Measurements from ENCODE around the gene REN. TPM values are rescaled to one million over a fixed set of nuclear protein-coding genes. Genes with fewer than 3 reads are reported as not detected.

REN gene
- total RNA-seq, 2 experiments from 2014 or later, result not detected

DNA sequence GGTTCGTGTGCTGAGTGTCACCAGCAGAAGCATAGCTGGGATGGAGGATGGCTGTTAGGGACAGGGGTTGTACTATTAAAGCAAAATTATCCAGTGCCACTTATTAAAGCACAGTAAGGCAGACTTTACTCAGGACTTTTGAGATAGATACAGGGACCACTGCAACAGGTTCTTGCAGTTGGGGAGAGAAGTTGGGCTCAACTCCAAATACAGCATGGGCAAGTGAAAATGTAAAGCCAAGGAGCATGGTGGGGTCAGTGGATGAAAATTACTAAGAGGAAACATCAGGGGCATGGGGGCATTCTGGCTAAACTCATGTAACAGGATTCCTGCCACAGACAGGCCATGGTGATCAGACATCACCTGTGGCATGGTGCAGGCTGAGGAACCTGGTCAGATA lies 15.0 kb upstream of the REN start:
- DNase-seq (no peak), ATAC-seq (no peak)
- Mint-ChIP-seq H3K4me3 (no peak overlapping the region), H3K36me3 (no peaks in the 10 kb centered on the region), H3K9me3 (ENCODE audit: low read depth) (no peaks in the 10 kb centered on the region), H3K27ac (no peak overlapping the region), H3K4me1 (no peaks in the 10 kb centered on the region), H3K27me3 (peaks cover 13% of the 10 kb centered on the region)
- CTCF ChIA-PET, result interaction anchor here (1.8 kb wide), 1 partner anchor 19 kb away, joined by 5 read pairs; no protein-coding TSS in a partner anchor

DNA sequence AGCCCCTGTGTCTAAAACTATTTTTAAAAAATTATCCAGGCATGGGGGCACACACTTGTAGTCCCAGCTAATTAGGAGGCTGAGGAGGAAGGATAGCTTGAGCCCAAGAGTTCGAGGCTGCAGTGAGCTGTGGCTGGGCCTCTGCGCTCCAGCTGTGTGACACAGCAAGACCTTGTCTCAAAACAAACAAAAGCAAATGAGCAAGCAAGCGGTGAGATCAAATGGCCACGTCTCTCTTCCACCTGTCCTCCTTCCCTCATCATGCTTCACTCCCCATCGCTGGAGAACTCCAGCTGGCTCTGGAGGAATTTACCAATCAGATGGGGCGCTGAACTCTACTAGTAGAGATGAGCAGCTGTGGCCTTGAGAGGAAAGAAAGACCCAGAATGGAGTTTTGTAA lies 14.0 kb upstream of the REN start:
- CTCF ChIA-PET, result interaction anchor here (1.8 kb wide), 1 partner anchor 18 kb away, joined by 5 read pairs; no protein-coding TSS in a partner anchor
- Mint-ChIP-seq H3K4me1 (no peaks in the 10 kb centered on the region), H3K27ac (no peak overlapping the region), H3K4me3 (no peak overlapping the region), H3K36me3 (no peaks in the 10 kb centered on the region), H3K27me3 (peaks cover 9% of the 10 kb centered on the region), H3K9me3 (ENCODE audit: low read depth) (no peaks in the 10 kb centered on the region)
- DNase-seq, result no peak
- ATAC-seq, result no peak

DNA sequence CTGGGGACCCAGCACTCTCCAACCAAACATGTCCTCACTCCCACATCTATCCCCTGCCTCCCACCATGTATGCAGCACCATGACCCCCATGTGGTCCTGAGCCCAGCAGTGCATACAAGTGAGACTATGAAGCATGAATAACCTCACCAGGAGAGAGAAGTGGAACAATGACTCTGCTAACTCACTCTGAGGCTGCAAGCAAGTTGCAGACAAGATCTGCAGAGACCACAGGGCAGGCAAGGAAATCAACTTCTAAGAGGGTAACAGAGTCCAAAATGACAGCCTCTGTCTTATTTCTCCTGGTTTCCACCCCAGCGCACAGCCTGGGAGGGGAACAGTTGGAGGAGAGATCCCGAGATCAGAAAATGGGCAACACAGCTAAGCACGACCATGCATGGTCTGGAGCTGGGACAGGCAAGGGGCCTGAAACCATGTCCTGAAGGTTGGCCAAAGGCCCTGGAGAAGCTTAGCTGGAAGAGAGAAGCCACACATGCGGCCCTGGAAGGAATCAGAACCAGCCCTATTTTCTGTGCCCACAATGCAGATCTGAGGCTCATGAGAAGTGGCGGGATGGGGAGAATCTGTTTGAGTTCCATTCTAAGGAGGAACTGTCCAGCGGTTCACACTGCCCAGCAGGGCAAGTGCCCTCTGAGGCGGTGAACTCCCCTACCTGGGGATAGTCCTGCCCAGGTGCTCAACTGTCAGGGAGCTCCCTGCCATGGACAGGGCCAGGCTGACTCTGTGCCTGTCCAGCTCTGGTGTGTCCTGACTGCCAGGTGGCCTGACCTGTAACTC lies 12.5 kb upstream of the REN start:
- Mint-ChIP-seq H3K9me3 (ENCODE audit: low read depth) (no peaks in the 10 kb centered on the region), H3K27me3 (no peaks in the 10 kb centered on the region), H3K36me3 (no peaks in the 10 kb centered on the region), H3K4me3 (no peak overlapping the region), H3K27ac (no peak overlapping the region), H3K4me1 (no peaks in the 10 kb centered on the region)
- DNase-seq, result no peak
- CTCF ChIA-PET, result interaction anchor here (1.2 to 1.7 kb wide), 2 partner anchors 28 to 50 kb away, joined by 3 to 5 read pairs; no protein-coding TSS in a partner anchor
- ATAC-seq, result no peak

DNA sequence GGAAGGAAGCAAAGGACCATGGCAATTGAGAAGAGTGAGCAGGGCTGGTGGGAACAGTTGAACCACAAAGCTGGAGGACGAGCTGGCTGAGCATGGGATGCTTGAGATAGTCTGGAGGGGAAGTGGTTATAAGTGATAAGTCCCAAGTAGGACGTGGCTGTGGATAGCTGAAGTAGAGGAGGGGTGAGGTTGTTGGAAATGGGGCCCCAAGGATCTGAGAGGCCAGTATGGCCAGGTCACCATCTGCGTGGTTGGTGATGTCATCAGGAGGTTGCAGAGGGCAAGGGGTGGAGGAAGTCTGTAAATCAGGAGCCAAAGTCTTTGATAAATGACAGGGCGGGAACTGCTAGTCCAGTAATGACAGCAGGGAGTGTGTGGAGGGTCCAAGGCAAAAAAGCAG lies 11.0 kb upstream of the REN start:
- Mint-ChIP-seq H3K4me1 (no peaks in the 10 kb centered on the region), H3K9me3 (ENCODE audit: low read depth) (peaks cover 3% of the 10 kb centered on the region), H3K27me3 (no peaks in the 10 kb centered on the region), H3K4me3 (no peak overlapping the region), H3K36me3 (no peaks in the 10 kb centered on the region), H3K27ac (no peak overlapping the region)
- CTCF ChIA-PET, result interaction anchor here (1.4 to 1.7 kb wide), 2 partner anchors 13 to 30 kb away, joined by 4 to 5 read pairs; no protein-coding TSS in a partner anchor
- ATAC-seq, result no peak
- no peak for DNase-seq

DNA sequence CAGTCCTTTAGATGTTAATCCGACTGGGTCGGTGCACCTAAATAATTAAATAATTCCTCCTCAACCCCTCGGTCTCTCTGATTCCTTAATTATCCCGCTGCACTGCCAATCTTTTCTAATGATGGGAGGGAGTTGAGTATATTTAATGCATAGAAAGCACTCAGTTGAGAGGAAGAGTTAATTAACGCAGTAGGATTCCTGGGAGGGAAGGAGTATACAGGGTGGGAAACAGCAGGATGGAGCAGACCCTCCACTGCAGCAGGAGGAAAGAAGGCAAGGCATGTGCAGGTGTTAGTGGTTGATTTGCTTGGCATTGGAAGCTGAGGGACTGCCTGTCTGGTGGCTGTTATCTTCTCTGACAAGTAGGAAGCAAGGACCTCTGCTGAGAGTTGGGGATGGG lies 9.9 kb upstream of the REN start:
- Mint-ChIP-seq H3K4me3 (no peak overlapping the region), H3K27ac (no peak overlapping the region), H3K27me3 (no peaks in the 10 kb centered on the region), H3K36me3 (peaks cover 1% of the 10 kb centered on the region), H3K4me1 (no peaks in the 10 kb centered on the region), H3K9me3 (ENCODE audit: low read depth) (peaks cover 8% of the 10 kb centered on the region)
- ATAC-seq (no peak), DNase-seq (no peak)
- CTCF ChIA-PET, result interaction anchor here (0.9 to 1.4 kb wide), 2 partner anchors 12 to 47 kb away, joined by 3 to 4 read pairs; no protein-coding TSS in a partner anchor

DNA sequence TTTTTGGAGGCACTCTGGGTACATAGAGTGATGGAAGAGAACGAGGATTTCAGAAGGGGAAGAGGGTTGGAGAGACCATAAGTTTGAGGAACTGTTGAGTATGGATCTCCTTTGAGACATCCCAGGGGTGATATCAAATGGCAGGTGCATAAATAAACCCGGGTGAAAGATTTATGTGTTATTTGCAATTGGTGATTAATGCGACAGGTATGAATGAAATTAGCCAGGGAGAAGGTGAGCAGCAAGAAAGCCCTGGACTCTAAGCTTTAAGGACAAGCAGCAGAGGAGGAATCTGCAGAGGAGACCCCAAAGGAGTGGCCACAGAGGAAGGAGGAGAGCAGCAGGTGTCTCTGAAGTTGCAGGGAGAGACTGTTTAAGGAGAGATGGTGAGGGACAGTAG lies 8.8 kb upstream of the REN start:
- no peak for ATAC-seq
- no peak overlapping the region for H3K4me3 Mint-ChIP-seq
- H3K36me3 Mint-ChIP-seq, result peaks cover 3% of the 10 kb centered on the region
- peaks cover 11% of the 10 kb centered on the region for H3K9me3 Mint-ChIP-seq (ENCODE audit: low read depth)
- no peak for DNase-seq
- CTCF ChIA-PET, result no interaction called here
- H3K4me1 Mint-ChIP-seq, result no peaks in the 10 kb centered on the region
- H3K27ac Mint-ChIP-seq, result no peak overlapping the region
- no peaks in the 10 kb centered on the region for H3K27me3 Mint-ChIP-seq

DNA sequence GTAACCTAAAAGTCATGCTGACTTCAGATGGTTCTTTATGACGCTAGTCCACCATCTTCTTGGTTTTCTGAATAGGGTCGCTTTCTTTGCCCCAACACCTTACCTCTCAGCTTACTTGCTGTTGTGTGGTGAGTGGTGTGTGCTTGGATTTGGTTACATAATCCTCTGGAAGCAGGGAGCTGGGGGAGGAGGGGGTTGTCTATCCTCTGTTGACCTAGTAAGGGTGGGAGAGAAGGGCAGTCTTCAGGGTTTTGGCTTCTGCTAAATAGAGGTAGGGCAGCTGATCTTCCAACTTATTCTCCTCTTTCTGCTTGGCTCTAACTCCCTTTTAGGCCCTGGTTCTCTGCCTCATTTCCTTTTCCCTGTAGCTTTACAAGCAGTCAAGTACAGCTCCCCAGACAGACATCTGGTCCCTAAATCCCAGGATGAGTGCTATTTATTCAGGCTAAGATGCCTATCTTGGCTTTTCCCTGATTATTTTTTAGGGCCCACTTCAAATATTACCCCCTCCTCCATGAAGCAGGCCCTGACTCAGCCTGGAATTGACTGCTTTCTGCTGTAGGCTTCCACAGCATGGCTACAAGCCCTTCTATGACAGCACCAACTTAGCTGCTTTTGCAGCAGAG lies 6.4 kb upstream of the REN start:
- H3K36me3 Mint-ChIP-seq, result peaks cover 3% of the 10 kb centered on the region
- no peaks in the 10 kb centered on the region for H3K4me1 Mint-ChIP-seq
- no peak for ATAC-seq
- no peak overlapping the region for H3K27ac Mint-ChIP-seq
- no peak overlapping the region for H3K4me3 Mint-ChIP-seq
- H3K27me3 Mint-ChIP-seq, result no peaks in the 10 kb centered on the region
- DNase-seq, result no peak
- H3K9me3 Mint-ChIP-seq (ENCODE audit: low read depth), result peaks cover 16% of the 10 kb centered on the region
- CTCF ChIA-PET, result interaction anchor here (1.4 to 1.5 kb wide), 2 partner anchors 9 to 37 kb away, joined by 4 read pairs; no protein-coding TSS in a partner anchor

DNA sequence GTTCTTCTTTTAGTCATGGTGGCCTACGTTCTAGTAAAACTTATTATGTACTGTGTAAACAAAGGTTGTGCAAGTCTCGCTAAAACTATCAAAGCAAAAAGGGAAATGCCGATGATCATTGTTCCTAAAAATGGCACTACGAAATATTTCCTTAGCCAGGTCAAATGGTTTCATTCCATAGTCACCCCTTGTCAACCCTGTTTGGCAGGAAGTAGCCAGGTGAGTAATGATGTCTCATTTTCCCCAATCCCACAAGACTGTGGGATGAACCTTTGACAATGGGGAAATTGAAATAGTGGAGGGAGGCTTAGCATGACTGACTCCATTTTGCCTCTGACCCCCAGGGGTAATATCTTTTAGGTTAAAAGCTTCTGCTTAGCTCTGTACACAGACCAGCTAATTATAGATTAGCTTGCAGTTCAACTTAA lies 5.6 kb upstream of the REN start:
- CTCF ChIA-PET, result interaction anchor here (1.4 kb wide), 1 partner anchor 8 kb away, joined by 4 read pairs; no protein-coding TSS in a partner anchor
- DNase-seq, result no peak
- Mint-ChIP-seq H3K4me1 (no peaks in the 10 kb centered on the region), H3K27ac (no peak overlapping the region), H3K36me3 (peaks cover 3% of the 10 kb centered on the region), H3K9me3 (ENCODE audit: low read depth) (peaks cover 16% of the 10 kb centered on the region), H3K27me3 (no peaks in the 10 kb centered on the region), H3K4me3 (no peak overlapping the region)
- no peak for ATAC-seq

DNA sequence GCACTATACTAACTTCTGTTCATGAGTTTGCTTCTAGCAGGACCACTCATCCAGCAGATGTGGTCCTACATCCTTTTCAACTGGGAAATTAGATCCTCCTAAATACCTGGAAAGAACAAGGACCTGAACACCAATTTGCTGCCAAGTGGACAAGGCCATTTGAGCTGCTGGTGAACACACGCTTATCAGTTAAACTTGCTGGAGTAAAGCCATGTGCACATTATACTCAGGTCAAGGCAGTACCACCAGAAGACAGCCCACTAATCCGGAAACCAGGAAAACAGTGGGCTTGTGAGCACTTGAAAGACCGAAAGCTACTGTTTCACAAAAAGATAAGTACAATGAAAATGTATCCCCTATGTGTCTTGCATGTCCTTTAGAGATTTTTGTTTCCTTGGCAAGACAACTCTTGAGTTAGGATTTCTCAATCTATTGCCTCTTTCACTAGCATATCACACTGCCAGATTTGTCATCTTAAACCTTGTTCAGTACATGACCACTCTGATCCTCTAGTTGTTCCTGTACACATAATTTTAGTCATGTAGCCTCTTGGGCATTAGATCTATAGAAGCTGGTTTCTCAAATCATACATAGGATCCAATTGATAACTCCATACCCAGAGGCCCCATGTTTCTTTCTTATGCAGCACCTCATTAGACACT lies 4.5 kb upstream of the REN start:
- Mint-ChIP-seq H3K9me3 (ENCODE audit: low read depth) (peaks cover 16% of the 10 kb centered on the region), H3K4me1 (no peaks in the 10 kb centered on the region), H3K27me3 (no peaks in the 10 kb centered on the region), H3K27ac (no peak overlapping the region), H3K4me3 (no peak overlapping the region), H3K36me3 (peaks cover 3% of the 10 kb centered on the region)
- no peak for ATAC-seq
- DNase-seq, result no peak
- CTCF ChIA-PET, result no interaction called here

DNA sequence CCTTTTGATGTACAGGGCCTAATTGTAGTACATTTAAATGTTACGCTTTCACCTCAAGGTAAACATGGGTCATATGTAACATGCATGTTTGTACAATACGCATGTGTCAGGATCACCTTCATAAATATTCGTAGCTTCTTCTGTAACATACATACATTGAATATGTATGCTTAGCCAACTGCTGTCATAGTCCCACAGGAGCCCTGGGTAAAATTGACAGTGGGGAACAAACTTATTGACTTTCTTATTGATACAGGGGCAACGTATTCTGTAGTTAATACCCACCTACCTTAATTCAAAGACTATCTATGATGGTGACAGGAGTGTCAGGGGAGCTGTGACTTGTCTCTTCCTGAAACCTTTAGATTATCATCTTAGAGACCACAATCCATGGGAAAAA lies 3.7 kb upstream of the REN start:
- no peak overlapping the region for H3K27ac Mint-ChIP-seq
- no peaks in the 10 kb centered on the region for H3K4me1 Mint-ChIP-seq
- DNase-seq (no peak), ATAC-seq (no peak)
- peaks cover 16% of the 10 kb centered on the region for H3K9me3 Mint-ChIP-seq (ENCODE audit: low read depth)
- H3K36me3 Mint-ChIP-seq, result peaks cover 3% of the 10 kb centered on the region
- CTCF ChIA-PET, result interaction anchor here (1.2 kb wide), 1 partner anchor 37 kb away, joined by 3 read pairs; no protein-coding TSS in a partner anchor
- H3K27me3 Mint-ChIP-seq, result peaks cover 3% of the 10 kb centered on the region
- H3K4me3 Mint-ChIP-seq, result no peak overlapping the region

DNA sequence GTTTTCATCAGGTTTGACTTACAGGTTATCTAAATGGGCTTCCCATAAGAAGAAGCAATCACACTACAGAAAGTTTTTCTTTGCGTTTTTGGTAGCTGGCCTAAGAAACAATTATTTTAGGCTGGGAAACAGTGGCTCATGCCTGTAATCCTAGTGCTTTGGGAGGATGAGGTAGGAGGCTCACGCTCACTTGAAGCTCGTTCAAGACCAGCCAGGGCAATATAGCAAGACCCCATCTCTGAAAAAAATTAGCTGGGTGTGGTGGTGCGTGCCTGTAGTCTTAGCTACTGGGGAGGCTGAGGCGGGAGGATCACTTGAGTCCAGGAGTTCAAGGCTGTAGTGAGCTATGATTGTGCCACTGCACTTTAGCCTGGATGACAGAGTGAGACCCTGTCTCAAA lies 1.6 kb upstream of the REN start:
- Mint-ChIP-seq H3K4me3 (no peak overlapping the region), H3K27me3 (peaks cover 3% of the 10 kb centered on the region), H3K27ac (no peak overlapping the region), H3K4me1 (no peaks in the 10 kb centered on the region), H3K9me3 (ENCODE audit: low read depth) (peaks cover 16% of the 10 kb centered on the region), H3K36me3 (peaks cover 3% of the 10 kb centered on the region)
- CTCF ChIA-PET, result interaction anchor here (2.5 to 3.1 kb wide), 2 partner anchors 196 to 230 kb away, joined by 7 to 16 read pairs; no protein-coding TSS in a partner anchor
- DNase-seq, result no peak
- no peak for ATAC-seq

DNA sequence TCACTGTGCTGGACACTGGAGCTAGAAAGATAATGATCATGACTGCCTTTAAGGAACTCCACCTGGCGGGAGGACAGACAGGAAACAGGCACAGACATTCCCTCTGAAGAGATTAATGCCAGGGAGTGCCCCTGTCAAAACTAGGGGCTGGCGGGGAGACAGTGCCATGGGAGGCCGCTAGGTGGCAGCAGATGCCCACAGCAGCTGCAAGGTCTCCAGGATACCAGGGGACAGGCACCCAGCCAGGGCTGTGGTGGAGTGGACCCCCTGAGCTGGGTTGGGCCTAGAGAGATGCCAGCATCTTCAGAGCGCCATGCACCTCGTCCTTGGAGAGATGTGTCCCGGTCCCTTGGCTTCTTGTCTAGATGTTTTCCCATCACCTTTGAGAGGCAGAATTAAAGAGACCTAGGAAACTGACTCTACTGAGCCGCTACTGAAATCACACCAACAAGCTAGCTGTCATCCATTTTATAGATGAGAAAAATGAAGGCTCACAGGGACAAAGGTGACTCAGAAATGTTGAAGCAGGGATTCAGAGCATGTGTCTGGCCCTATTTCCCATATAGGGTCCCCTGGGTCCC lies 3.6 kb downstream of the REN start:
- no peak overlapping the region for H3K4me3 Mint-ChIP-seq
- H3K4me1 Mint-ChIP-seq, result no peaks in the 10 kb centered on the region
- no peak overlapping the region for H3K27ac Mint-ChIP-seq
- peak; percentile 80 for DNase-seq
- no peaks in the 10 kb centered on the region for H3K9me3 Mint-ChIP-seq (ENCODE audit: low read depth)
- peak; percentile 88 for ATAC-seq
- H3K27me3 Mint-ChIP-seq, result peaks cover 3% of the 10 kb centered on the region
- no peaks in the 10 kb centered on the region for H3K36me3 Mint-ChIP-seq
- CTCF ChIA-PET, result interaction anchor here (0.6 to 4.4 kb wide), 28 partner anchors 8 to 644 kb away, joined by 3 to 39 read pairs (median 4); partner anchors contain the start of genes ETNK2 and PLEKHA6
